HL-60 (cell line): ENCODE measurements around the gene UVSSA.
"Not testable (repeated sequence)": the region's sequence is repeated elsewhere in the genome, so short reads cannot be mapped to it uniquely, and the experiment has no call there.

Source experiments
- DNase-seq, 2 experiments: peaks; one replicate each; pipeline ENCODE4 v3.0.0-alpha.2; 2010 to 2020; ENCODE audit warnings: low read depth in 1 of 2, low spot score in 1 of 2
- H3K27ac ChIP-seq: fragments of 250-450 bp; sonication (Bioruptor Pico); replicated peaks from 2 replicates; pipeline ENCODE4 v1.5.1; 2020; ENCODE audit warnings: mild to moderate bottlenecking, moderate library complexity
- H3K27me3 ChIP-seq: fragments of 250-450 bp; sonication (Bioruptor Pico); 2 replicates; pipeline ENCODE4 v1.5.1; 2021; ENCODE audit warnings: mild to moderate bottlenecking, moderate library complexity; ENCODE audit not compliant: insufficient read depth, poor library complexity, severe bottlenecking
- H3K4me3 ChIP-seq: replicated peaks from 2 replicates; pipeline ENCODE4 v1.5.1; 2011; ENCODE audit warnings: mild to moderate bottlenecking, control low read depth, low read length; ENCODE audit not compliant: insufficient read depth
- GABPA ChIP-seq: IDR thresholded peaks from 2 replicates; pipeline ENCODE4 v1.6.1; 2012; ENCODE audit warnings: low read depth
- POLR2AphosphoS5 ChIP-seq: IDR thresholded peaks from 2 replicates; pipeline ENCODE4 v1.6.1; 2012; ENCODE audit warnings: low read depth
- REST ChIP-seq: IDR thresholded peaks from 2 replicates; pipeline ENCODE4 v1.6.1; 2012; ENCODE audit warnings: low read depth; ENCODE audit not compliant: insufficient replicate concordance
- SPI1 ChIP-seq: IDR thresholded peaks from 2 replicates; pipeline ENCODE4 v1.6.1; 2012; ENCODE audit warnings: low read depth, mild to moderate bottlenecking, borderline replicate concordance
- TF ChIP-seq, protein P1 (sequence below): IDR thresholded peaks from one replicate; pipeline ENCODE4 v1.5.1; 2011; ENCODE audit warnings: low read length, control low read depth, inconsistent platforms; ENCODE audit not compliant: insufficient read depth

UVSSA gene

DNA sequence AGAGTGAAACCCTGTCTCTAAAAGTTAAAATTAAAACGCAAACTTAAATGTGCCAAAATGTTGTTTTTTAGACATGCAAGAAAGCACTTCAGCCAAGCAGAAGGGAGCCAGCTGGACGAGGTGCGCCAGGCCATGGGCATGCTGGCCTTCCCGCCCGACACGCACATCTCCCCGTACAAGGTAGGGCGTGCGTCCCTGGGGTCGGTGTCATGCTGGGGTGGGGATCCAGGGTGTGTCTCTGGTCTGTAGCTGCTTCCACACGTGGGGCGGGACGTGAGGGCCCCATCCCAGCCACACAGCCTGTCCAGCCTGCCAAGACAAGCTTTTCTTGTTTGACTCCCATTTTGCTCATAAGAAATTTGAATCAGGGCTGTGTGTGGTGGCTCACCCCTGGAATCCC lies 14.3 kb upstream of the UVSSA start:
- DNase-seq, result no peak
- no peaks in the 10 kb centered on the region for H3K27me3 ChIP-seq
- TF ChIP-seq REST, result no peak
- no peak for TF ChIP-seq GABPA
- no peak for TF ChIP-seq SPI1
- no peak for TF ChIP-seq POLR2AphosphoS5
- TF ChIP-seq, protein P1, sequence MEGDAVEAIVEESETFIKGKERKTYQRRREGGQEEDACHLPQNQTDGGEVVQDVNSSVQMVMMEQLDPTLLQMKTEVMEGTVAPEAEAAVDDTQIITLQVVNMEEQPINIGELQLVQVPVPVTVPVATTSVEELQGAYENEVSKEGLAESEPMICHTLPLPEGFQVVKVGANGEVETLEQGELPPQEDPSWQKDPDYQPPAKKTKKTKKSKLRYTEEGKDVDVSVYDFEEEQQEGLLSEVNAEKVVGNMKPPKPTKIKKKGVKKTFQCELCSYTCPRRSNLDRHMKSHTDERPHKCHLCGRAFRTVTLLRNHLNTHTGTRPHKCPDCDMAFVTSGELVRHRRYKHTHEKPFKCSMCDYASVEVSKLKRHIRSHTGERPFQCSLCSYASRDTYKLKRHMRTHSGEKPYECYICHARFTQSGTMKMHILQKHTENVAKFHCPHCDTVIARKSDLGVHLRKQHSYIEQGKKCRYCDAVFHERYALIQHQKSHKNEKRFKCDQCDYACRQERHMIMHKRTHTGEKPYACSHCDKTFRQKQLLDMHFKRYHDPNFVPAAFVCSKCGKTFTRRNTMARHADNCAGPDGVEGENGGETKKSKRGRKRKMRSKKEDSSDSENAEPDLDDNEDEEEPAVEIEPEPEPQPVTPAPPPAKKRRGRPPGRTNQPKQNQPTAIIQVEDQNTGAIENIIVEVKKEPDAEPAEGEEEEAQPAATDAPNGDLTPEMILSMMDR, result no peak
- H3K4me3 ChIP-seq, result no peak overlapping the region
- no peak overlapping the region for H3K27ac ChIP-seq

- Histone ChIP-seq H3K27ac (no peak overlapping the region), H3K27me3 (no peaks in the 10 kb centered on the region), H3K4me3 (no peak overlapping the region)
- DNase-seq, result no peak
- TF ChIP-seq, protein P1, result no peak
- TF ChIP-seq POLR2AphosphoS5 (no peak), REST (no peak), SPI1 (no peak), GABPA (no peak)
These were observed 13.8 kb upstream of the UVSSA start for GRCh38 chr4:1333256-1333655.

DNA sequence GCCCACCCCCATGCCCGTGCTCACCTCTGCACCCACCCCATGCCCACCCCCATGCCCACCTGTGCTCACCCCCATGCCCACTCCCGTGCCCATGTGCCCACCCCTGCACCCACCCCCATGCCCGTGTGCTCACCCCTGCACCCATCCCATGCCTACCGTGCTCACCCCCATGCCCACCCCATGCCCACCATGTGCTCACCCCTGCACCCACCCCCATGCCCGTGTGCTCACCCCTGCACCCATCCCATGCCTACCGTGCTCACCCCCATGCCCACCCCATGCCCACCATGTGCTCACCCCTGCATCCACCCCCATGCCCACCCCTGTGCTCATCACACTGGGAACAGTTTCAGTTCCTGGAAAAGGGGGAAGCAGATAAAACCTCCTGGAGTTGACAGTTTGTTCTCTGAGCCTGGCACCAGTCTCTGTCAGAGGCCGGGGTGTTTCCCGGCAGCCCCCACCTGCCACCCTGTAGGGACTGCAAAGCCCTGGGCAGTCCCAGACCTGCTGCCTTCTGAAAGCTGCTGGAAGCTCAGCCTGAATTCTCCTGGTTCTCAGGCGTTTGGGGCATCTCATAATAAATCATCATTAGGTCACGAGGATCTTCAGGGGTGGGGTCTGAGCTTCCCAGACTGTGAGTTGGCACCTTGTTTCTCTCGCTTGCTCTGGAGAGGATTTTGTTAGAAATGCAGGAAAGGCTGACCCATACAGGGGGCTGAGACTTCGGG lies 13.0 kb upstream of the UVSSA start:
- not testable (repeated sequence) for H3K27me3 ChIP-seq, H3K4me3 ChIP-seq, DNase-seq, H3K27ac ChIP-seq

DNA sequence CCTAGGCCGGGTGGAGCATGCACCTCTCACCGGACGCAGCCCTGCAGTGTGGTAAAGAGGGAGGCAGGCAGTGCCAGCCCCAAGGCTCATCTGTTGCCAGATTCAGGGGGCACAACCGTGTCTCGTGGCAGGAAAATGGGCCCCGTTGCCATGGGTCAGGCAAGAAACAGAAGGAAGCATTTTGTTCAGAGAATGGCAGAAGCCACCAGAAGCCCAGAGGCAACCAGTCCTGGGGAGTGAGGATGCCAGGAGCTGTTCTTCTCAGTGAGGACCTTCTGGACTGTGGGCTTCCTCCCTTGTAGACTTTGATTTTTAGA lies 12.5 kb upstream of the UVSSA start:
- TF ChIP-seq GABPA (no peak), POLR2AphosphoS5 (no peak), REST (no peak), SPI1 (no peak)
- TF ChIP-seq, protein P1, result no peak
- peak overlapping the region; percentile 61 for H3K27ac ChIP-seq
- DNase-seq, result no peak
- H3K4me3 ChIP-seq, result no peak overlapping the region
- no peaks in the 10 kb centered on the region for H3K27me3 ChIP-seq
